ENCODE measurements around the gene FHAD1.

GRCh38 chr1:15426492-15427279 is 179.7 kb downstream of the FHAD1 start:
- TF ChIP-seq CTCF (IDR thresholded peaks at IDR 0.05): no peak
- TF ChIP-seq POLR2A (IDR thresholded peaks at IDR 0.05): no peak

Data from thyroid gland (tissue), 4 donors.